Measurements from ENCODE around the gene CCDC110.

- TF ChIP-seq CTCF (conservative IDR thresholded peaks at IDR 0.05), result no peak
- no peak for TF ChIP-seq EZH2 (IDR thresholded peaks at IDR 0.05; ENCODE audit: low read depth)
These were observed 39.3 kb upstream of the CCDC110 start for GRCh38 chr4:185510806-185511205.

Measured in PC-9 (cell line).